OCI-LY7 (cell line): ENCODE data around the gene FOXO6.
A peak's percentile ranks its signal among the peaks of the same experiment; 100 is the strongest.

Experiments
- CTCF ChIP-seq: fragments of 200-600 bp; sonication (generic); conservative IDR thresholded peaks from 2 replicates; pipeline ENCODE4 v1.5.1; 2014; ENCODE audit warnings: mild to moderate bottlenecking, antibody characterized with exemption, low read length, moderate library complexity, mixed read lengths
- EZH2phosphoT487 ChIP-seq: fragments of 200-600 bp; sonication (generic); IDR thresholded peaks from 2 replicates; pipeline ENCODE4 v1.6.1; 2018; ENCODE audit warnings: low read depth, borderline replicate concordance, mild to moderate bottlenecking, mixed run types, antibody characterized with exemption, low read length, moderate library complexity, mixed read lengths

- peak; percentile 43; the same call in 1 of the 2 replicates for TF ChIP-seq CTCF
- no peak for TF ChIP-seq EZH2phosphoT487
These were observed 62.4 kb downstream of the FOXO6 start for GRCh38 chr1:41423511-41424191.
